Motor neuron (in vitro differentiated cells): Measurements from ENCODE around the gene TUBD1. TPM values are rescaled to one million over a fixed set of nuclear protein-coding genes. Genes with fewer than 3 reads are reported as not detected.
A peak's percentile ranks its signal among the peaks of the same experiment; 100 is the strongest.

Experiments
- ATAC-seq, 8 experiments: fragments of 200-7000 bp; cut with Tn5 transposase; replicated peaks in 6 of 8; 2 replicates each; pipeline ENCODE4 v1.8.0; 2021; ENCODE audit warnings: mild to moderate bottlenecking in 8 of 8, moderate library complexity in 8 of 8
- H3K27ac ChIP-seq, 2 donors: fragments of 250-450 bp; sonication (Bioruptor Pico); 2 replicates each; pipeline ENCODE4 v1.9.0; 2021; ENCODE audit warnings: antibody characterized with exemption in 2 of 2, mild to moderate bottlenecking in 2 of 2, moderate library complexity in 1 of 2
- H3K4me1 ChIP-seq, 2 donors: fragments of 250-450 bp; sonication (Bioruptor Pico); replicated peaks in 1 of 2; 2 replicates each; pipeline ENCODE4 v1.6.1; 2021; ENCODE audit warnings: antibody characterized with exemption in 2 of 2, mild to moderate bottlenecking in 2 of 2, moderate library complexity in 1 of 2
- H3K4me3 ChIP-seq, 5 donors: fragments of 250-450 bp; sonication (Bioruptor Pico); 2 replicates each; pipeline ENCODE4 v1.9.0; 2021; ENCODE audit warnings: antibody characterized with exemption in 5 of 5, mild to moderate bottlenecking in 5 of 5, moderate library complexity in 4 of 5
- WGBS, 10 experiments: fragments of 450-650 bp; shearing (Covaris generic); methylation state at CpG; one replicate each; pipeline ENCODE4 v1.0.0; 2022; 5-methylcytosine and 5-hydroxymethylcytosine counted together
- in situ Hi-C, 9 experiments: fragments of 400-800 bp; cut with MboI; loops; one replicate each; pipeline ENCODE4 v1.15.0; 2021; ENCODE audit warnings: low sequenced_read_pairs in 9 of 9, low pct_unique_long_range_greater_than_20kb in 2 of 9; ENCODE audit not compliant: unreplicated experiment in 9 of 9
- total RNA-seq, 8 experiments: library from RNA; unstranded; fragments of 300-600 nt; gene quantifications; 2 replicates each; pipeline versions ENCODE4 v1.2.3 to v1.2.4, GENCODE V29; 2022

Gene TUBD1
- total RNA-seq, 8 experiments from 2014 or later: 1.7 to 10.6 (median 5.7) TPM

GRCh38 chr17:59826706-59827453 lies 65.9 kb downstream of the TUBD1 start:
- 20 to 96% (median 85%) methylated on average over 1 to 4 of the region's 4 CpGs; no CpG with 5 or more reads in 2 of the 10 experiments for WGBS, 10 experiments
- in situ Hi-C loops: no loop called here
- Histone ChIP-seq H3K27ac (no peak overlapping the region), H3K4me1 (peaks cover 16 to 22% of the 10 kb centered on the region in 2 donors), H3K4me3 (no peak overlapping the region)
- no peak for ATAC-seq

DNA sequence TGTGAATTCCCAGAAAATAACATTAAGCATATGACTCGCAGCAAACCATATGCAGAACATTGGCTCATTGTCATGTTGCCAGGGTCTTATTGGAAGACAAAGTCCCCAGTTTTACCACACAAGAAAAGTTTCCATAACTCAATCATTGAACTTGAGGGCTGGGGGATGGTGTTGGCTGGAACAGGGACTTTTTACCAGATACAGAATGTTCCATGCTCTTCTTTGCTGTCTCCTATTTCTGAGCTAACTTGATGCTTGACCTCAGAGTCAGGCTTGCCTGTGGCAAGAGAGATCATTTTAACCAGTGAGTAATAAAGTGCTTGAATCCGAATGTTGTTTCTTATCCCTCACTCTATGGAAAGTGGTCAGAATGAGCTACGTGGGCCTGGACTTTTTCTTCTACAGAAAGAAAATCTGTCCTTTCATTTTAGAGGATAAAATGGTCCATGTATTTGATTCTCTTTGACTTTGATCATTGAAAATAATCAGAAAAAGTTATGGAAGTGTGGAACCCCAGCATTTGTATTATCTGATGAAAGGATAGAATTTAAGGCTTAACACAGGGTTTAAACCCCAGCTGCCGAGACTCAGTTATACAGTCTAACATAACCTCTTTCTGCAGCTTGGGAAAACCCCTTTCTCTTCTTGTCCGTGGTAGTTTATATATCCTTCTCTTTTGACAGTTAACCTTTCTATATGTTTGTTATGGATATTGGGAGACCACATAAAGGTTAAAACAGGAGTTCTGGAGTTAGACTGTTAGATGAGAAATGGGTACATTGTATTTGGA lies 67.0 kb downstream of the TUBD1 start:
- Histone ChIP-seq H3K27ac (no peak overlapping the region), H3K4me3 (no peak overlapping the region), H3K4me1 (peaks cover 16 to 22% of the 10 kb centered on the region in 2 donors)
- 26 to 88% (median 66%) methylated on average over 1 to 4 of the region's 5 CpGs for WGBS, 10 experiments
- in situ Hi-C loops: no loop called here
- ATAC-seq: peak in 2 of 8 experiments; percentile 2 to 19

GRCh38 chr17:59815965-59816364 lies 76.8 kb downstream of the TUBD1 start:
- Histone ChIP-seq H3K4me3 (no peak overlapping the region), H3K4me1 (no peaks in the 10 kb centered on the region), H3K27ac (no peak overlapping the region)
- WGBS, 10 experiments: 33 to 86% (median 68%) methylated on average over 1 of the region's 1 CpG; no CpG with 5 or more reads in 2 of the 10 experiments
- ATAC-seq: no peak
- in situ Hi-C loops: no loop called here

DNA sequence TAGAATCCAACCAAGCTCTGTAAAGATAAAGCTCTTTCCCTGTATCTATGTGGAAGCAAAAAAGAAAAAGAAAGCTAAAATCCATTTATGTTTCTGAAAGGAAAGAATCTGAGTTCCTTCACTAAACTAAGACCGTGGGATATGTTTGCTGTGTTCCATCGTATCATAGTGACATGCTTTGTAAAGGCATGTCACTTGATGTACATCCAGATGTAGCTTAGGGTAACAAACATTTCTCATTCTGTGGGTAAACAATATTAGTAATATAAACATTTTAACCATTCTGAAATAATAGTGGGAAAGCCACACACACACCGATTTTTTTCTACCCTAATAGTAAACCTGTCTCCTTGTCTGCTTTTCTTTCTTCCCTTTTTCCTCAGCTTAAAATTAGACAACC lies 78.1 kb downstream of the TUBD1 start:
- H3K4me3 ChIP-seq: no peak overlapping the region
- H3K4me1 ChIP-seq: no peaks in the 10 kb centered on the region
- peak in 1 of 8 experiments; percentile 18 for ATAC-seq
- WGBS, 10 experiments: 60 to 100% (median 94%) methylated on average over 1 to 3 of the region's 3 CpGs; no CpG with 5 or more reads in 1 of the 10 experiments
- in situ Hi-C loops: no loop called here
- H3K27ac ChIP-seq: no peak overlapping the region

DNA sequence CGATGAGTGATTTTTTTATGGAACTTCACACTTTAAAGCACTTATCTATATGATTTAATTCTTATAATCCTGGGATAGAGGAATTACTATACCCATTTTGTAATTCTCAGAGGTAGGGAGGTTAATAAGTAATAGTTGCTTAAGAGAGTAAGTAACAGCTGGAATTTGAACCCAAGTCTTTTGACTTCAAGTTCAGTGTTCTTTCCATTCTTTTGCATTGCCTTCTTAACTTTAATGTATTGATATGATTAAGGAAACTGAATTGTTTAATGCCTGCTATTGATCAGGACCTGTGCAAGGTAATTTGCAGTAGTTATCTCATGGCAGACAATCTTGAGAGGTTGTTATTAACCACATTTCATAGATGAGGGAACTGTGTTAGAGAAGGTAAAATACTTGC lies 78.5 kb downstream of the TUBD1 start:
- 80 to 100% (median 100%) methylated on average over 1 of the region's 1 CpG; no CpG with 5 or more reads in 5 of the 10 experiments for WGBS, 10 experiments

GRCh38 chr17:59812139-59812538 lies 80.6 kb downstream of the TUBD1 start:
- Histone ChIP-seq H3K4me1 (no peaks in the 10 kb centered on the region), H3K27ac (no peak overlapping the region), H3K4me3 (no peak overlapping the region)
- WGBS, 10 experiments: 57 to 100% (median 90%) methylated on average over 1 to 3 of the region's 3 CpGs; no CpG with 5 or more reads in 2 of the 10 experiments
- in situ Hi-C loops: no loop called here
- peak in 1 of 8 experiments; percentile 22 for ATAC-seq

More for the DNA sequence above, 78.5 kb downstream of the TUBD1 start:
- ATAC-seq: no peak
- H3K4me3 ChIP-seq: no peak overlapping the region
- H3K27ac ChIP-seq: no peak overlapping the region
- in situ Hi-C loops: no loop called here
- H3K4me1 ChIP-seq: no peaks in the 10 kb centered on the region

- WGBS, 10 experiments: 89 to 100% (median 100%) methylated on average over 1 of the region's 1 CpG; no CpG with 5 or more reads in 6 of the 10 experiments
Observed at GRCh38 chr17:59811209-59811608, 81.5 kb downstream of the TUBD1 start.

DNA sequence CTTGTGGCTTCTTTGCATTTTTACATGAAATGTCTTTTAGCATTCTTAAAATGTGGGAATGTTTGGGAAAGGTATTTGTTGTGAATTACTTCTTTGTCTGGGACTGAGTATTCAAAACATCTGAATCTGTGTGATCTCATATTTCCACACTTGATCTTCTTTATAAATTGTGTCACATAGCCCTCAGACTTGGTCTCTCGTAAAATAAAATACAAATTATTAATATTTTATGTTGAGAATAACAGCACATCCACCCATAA lies 81.9 kb downstream of the TUBD1 start:
- peak in 3 of 8 experiments; percentile 28 to 72 (median 50) for ATAC-seq
- Histone ChIP-seq H3K27ac (no peak overlapping the region), H3K4me1 (no peaks in the 10 kb centered on the region), H3K4me3 (no peak overlapping the region)
- WGBS, 10 experiments: 63 to 100% (median 100%) methylated on average over 1 of the region's 1 CpG; no CpG with 5 or more reads in 2 of the 10 experiments
- in situ Hi-C loops: no loop called here

More at GRCh38 chr17:59811209-59811608, 81.5 kb downstream of the TUBD1 start:
- no peak overlapping the region for H3K27ac ChIP-seq
- no peak overlapping the region for H3K4me3 ChIP-seq
- in situ Hi-C loops: no loop called here
- no peaks in the 10 kb centered on the region for H3K4me1 ChIP-seq
- ATAC-seq: peak in 1 of 8 experiments; percentile 39

Other genes with a start within 250 kb of the TUBD1 start
- gene PTRH2, start 185.5 kb downstream of the TUBD1 start, total RNA-seq: 10 to 100 TPM; 21.3 to 87.4 (median 34.5) TPM
- 100 to 1,000 TPM in 4 of 8 experiments, 10 to 100 TPM in 4; 48.1 to 302 (median 110) TPM for gene VMP1, start 185.3 kb downstream of the TUBD1 start, total RNA-seq
- 10 to 100 TPM; 21.2 to 44.8 (median 33.4) TPM for gene RPS6KB1, start 178 bp upstream of the TUBD1 start, total RNA-seq
- 10 to 100 TPM in 5 of 8 experiments, 1 to 10 TPM in 3; 8.5 to 23.9 (median 10.1) TPM for gene RNFT1, start 71.8 kb upstream of the TUBD1 start, total RNA-seq
- gene HEATR6, start 186.0 kb upstream of the TUBD1 start, total RNA-seq: 10 to 100 TPM in 7 of 8 experiments, 1 to 10 TPM in 1; 10.0 to 24.6 (median 20.9) TPM